ENCODE data around the gene SYNDIG1.

DNA sequence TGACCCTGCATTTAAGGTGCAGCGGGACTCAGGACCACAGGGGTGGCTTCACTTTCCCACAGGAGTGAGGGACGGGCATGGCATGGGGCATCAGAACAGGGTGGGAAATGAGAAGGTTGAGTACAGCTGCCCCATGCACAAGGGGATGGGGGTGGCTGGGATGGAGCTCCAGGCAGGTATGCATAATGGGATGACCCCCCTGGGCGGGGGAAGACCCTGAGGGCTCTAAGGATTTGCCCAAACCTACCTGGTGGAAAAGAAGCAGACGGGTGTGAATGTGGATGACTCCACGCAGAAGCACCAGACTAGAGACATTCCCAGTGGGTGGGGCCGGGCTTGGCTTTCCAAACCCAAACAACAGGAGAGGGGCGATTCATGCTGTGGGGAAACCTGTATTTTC is 200.3 kb downstream of the SYNDIG1 start:
- no peak for TF ChIP-seq POLR2A (IDR thresholded peaks at IDR 0.05)
- TF ChIP-seq, protein P1, sequence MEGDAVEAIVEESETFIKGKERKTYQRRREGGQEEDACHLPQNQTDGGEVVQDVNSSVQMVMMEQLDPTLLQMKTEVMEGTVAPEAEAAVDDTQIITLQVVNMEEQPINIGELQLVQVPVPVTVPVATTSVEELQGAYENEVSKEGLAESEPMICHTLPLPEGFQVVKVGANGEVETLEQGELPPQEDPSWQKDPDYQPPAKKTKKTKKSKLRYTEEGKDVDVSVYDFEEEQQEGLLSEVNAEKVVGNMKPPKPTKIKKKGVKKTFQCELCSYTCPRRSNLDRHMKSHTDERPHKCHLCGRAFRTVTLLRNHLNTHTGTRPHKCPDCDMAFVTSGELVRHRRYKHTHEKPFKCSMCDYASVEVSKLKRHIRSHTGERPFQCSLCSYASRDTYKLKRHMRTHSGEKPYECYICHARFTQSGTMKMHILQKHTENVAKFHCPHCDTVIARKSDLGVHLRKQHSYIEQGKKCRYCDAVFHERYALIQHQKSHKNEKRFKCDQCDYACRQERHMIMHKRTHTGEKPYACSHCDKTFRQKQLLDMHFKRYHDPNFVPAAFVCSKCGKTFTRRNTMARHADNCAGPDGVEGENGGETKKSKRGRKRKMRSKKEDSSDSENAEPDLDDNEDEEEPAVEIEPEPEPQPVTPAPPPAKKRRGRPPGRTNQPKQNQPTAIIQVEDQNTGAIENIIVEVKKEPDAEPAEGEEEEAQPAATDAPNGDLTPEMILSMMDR (IDR thresholded peaks at IDR 0.05) = no peak
